CD4-positive, alpha-beta T cell treated with Interleukin-4 for 1 hour (primary cell): Measurements from ENCODE around the gene CLEC11A.

ENCODE experiments used
- DNase-seq, 2 donors: peaks; one replicate each; pipeline ENCODE4 v3.0.0-alpha.2; 2020 to 2022

The CLEC11A gene

GRCh38 chr19:50705422-50706019, 17.6 kb upstream of the CLEC11A start:
- peak; percentile 25 to 38 for DNase-seq

- DNase-seq, result no peak
These were observed 16.8 kb upstream of the CLEC11A start for GRCh38 chr19:50706387-50706786.

- no peak for DNase-seq
These were observed 14.8 kb upstream of the CLEC11A start for GRCh38 chr19:50708179-50708879.

- no peak for DNase-seq
These were observed 13.1 kb upstream of the CLEC11A start for GRCh38 chr19:50710094-50710493.

- DNase-seq, result no peak
These were observed 12.6 kb upstream of the CLEC11A start for GRCh38 chr19:50710612-50711011.

GRCh38 chr19:50711196-50711595, 12.0 kb upstream of the CLEC11A start:
- no peak for DNase-seq

- no peak for DNase-seq
These were observed 11.4 kb upstream of the CLEC11A start for GRCh38 chr19:50711805-50712204.

- DNase-seq, result no peak
These were observed 10.3 kb upstream of the CLEC11A start for GRCh38 chr19:50712833-50713232.

- peak; percentile 16 to 28 for DNase-seq
These were observed 9.5 kb upstream of the CLEC11A start for GRCh38 chr19:50713556-50714236.

- DNase-seq, result no peak
These were observed 6.8 kb upstream of the CLEC11A start for GRCh38 chr19:50716178-50717025.

GRCh38 chr19:50717026-50717723, 6.0 kb upstream of the CLEC11A start:
- DNase-seq, result no peak

GRCh38 chr19:50717891-50718254, 5.3 kb upstream of the CLEC11A start:
- DNase-seq, result no peak

GRCh38 chr19:50718255-50719118, 4.7 kb upstream of the CLEC11A start:
- no peak for DNase-seq

GRCh38 chr19:50719119-50719435, 4.1 kb upstream of the CLEC11A start:
- no peak for DNase-seq

- no peak for DNase-seq
These were observed 3.6 kb upstream of the CLEC11A start, which contains the start of gene SHANK1 for GRCh38 chr19:50719566-50719965. SHANK1 (minus strand) TSS chr19:50719802; CDS start chr19:50716919, 2,883 bp downstream.

GRCh38 chr19:50720181-50720920, 2.8 kb upstream of the CLEC11A start:
- no peak for DNase-seq

- no peak for DNase-seq
These were observed 2.2 kb upstream of the CLEC11A start for GRCh38 chr19:50720921-50721381.

GRCh38 chr19:50721441-50722137, 1.6 kb upstream of the CLEC11A start:
- DNase-seq, result no peak

GRCh38 chr19:50722201-50723013, 757 bp upstream of the CLEC11A start:
- no peak for DNase-seq
